Activated naive CD8-positive, alpha-beta T cell treated with anti-CD3 and anti-CD28 coated beads, Interleukin-2, amount 50 U/mL, for 16 hours (primary cell): ENCODE measurements around the gene CD99L2.
"Not testable (repeated sequence)": the region's sequence is repeated elsewhere in the genome, so short reads cannot be mapped to it uniquely, and the experiment has no call there.

ENCODE experiments used
- DNase-seq: peaks from one replicate; pipeline ENCODE4 v3.0.0-alpha.2; 2020; ENCODE audit warnings: low read depth, low spot score

The CD99L2 gene

GRCh38 chrX:150856785-150857184 lies 41.7 kb downstream of the CD99L2 start:
- no peak for DNase-seq

- DNase-seq: no peak
Observed at GRCh38 chrX:150856101-150856500, 42.4 kb downstream of the CD99L2 start.

GRCh38 chrX:150854856-150855255 lies 43.6 kb downstream of the CD99L2 start:
- no peak for DNase-seq

- DNase-seq: no peak
Observed at GRCh38 chrX:150849996-150850720, 48.3 kb downstream of the CD99L2 start.

GRCh38 chrX:150849486-150849885 lies 49.0 kb downstream of the CD99L2 start:
- no peak for DNase-seq

GRCh38 chrX:150848914-150849365 lies 49.5 kb downstream of the CD99L2 start:
- DNase-seq: no peak

- DNase-seq: no peak
Observed at GRCh38 chrX:150847088-150847487, 51.4 kb downstream of the CD99L2 start.

- no peak for DNase-seq
Observed at GRCh38 chrX:150846130-150846529, 52.3 kb downstream of the CD99L2 start.

GRCh38 chrX:150845091-150845490 lies 53.4 kb downstream of the CD99L2 start:
- DNase-seq: no peak

- DNase-seq: no peak
Observed at GRCh38 chrX:150844016-150844415, 54.5 kb downstream of the CD99L2 start.

GRCh38 chrX:150842198-150842685 lies 56.2 kb downstream of the CD99L2 start:
- DNase-seq: no peak

- no peak for DNase-seq
Observed at GRCh38 chrX:150841456-150842197, 56.8 kb downstream of the CD99L2 start.

GRCh38 chrX:150837845-150838244 lies 60.6 kb downstream of the CD99L2 start:
- DNase-seq: no peak

- DNase-seq: no peak
Observed at GRCh38 chrX:150834695-150835094, 63.8 kb downstream of the CD99L2 start.

- DNase-seq: no peak
Observed at GRCh38 chrX:150833454-150834056, 64.9 kb downstream of the CD99L2 start.

- DNase-seq: no peak
Observed at GRCh38 chrX:150831863-150832262, 66.6 kb downstream of the CD99L2 start.

- DNase-seq: no peak
Observed at GRCh38 chrX:150828785-150829184, 69.7 kb downstream of the CD99L2 start.

- DNase-seq: not testable (repeated sequence)
Observed at GRCh38 chrX:150824352-150824751, 74.1 kb downstream of the CD99L2 start.

- not testable (repeated sequence) for DNase-seq
Observed at GRCh38 chrX:150823826-150824225, 74.6 kb downstream of the CD99L2 start.

- DNase-seq: no peak
Observed at GRCh38 chrX:150821971-150822370, 76.5 kb downstream of the CD99L2 start.

GRCh38 chrX:150813922-150814321 lies 84.5 kb downstream of the CD99L2 start:
- no peak for DNase-seq

- no peak for DNase-seq
Observed at GRCh38 chrX:150806827-150807226, 91.6 kb downstream of the CD99L2 start.
